Body of pancreas (tissue), 4 donors: ENCODE measurements around the gene USP5.

Experiments used
- POLR2A ChIP-seq, 3 donors: fragments of 450-650 bp; IDR thresholded peaks; one replicate each; pipeline ENCODE4 v1.6.1; 2016; ENCODE audit warnings: antibody characterized with exemption in 3 of 3, mild to moderate bottlenecking in 2 of 3
- TF ChIP-seq, protein P1 (sequence below), 7 experiments: fragments of 450-650 bp in 4 of 7; fragments of 200-600 bp in 3 of 7; sonication (generic) in 3 of 7; IDR thresholded peaks; one replicate each; pipeline ENCODE4 v1.5.1; 2016 to 2019; ENCODE audit warnings: antibody characterized with exemption in 7 of 7

DNA sequence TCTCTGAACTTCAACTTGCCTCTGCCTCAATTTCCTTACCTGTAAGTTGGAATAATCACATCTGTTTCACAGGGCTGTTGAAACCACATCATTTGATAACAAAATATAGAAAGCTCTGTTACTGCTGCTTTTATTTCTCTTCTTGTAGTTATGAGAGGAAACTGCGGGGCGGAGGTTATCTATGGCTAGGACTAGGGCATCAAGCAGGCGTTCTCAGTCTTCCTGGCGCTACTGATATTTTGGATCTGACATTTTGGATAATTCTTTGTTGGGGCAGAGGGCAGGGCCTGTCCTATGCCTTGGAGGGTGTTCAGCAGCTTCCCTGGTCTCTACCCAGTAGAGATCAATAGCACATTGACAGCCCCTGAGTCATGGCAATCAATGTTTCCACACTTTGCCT is 19.8 kb upstream of the USP5 start:
- no peak for TF ChIP-seq POLR2A (IDR thresholded peaks at IDR 0.05)
- TF ChIP-seq, protein P1, sequence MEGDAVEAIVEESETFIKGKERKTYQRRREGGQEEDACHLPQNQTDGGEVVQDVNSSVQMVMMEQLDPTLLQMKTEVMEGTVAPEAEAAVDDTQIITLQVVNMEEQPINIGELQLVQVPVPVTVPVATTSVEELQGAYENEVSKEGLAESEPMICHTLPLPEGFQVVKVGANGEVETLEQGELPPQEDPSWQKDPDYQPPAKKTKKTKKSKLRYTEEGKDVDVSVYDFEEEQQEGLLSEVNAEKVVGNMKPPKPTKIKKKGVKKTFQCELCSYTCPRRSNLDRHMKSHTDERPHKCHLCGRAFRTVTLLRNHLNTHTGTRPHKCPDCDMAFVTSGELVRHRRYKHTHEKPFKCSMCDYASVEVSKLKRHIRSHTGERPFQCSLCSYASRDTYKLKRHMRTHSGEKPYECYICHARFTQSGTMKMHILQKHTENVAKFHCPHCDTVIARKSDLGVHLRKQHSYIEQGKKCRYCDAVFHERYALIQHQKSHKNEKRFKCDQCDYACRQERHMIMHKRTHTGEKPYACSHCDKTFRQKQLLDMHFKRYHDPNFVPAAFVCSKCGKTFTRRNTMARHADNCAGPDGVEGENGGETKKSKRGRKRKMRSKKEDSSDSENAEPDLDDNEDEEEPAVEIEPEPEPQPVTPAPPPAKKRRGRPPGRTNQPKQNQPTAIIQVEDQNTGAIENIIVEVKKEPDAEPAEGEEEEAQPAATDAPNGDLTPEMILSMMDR (IDR thresholded peaks at IDR 0.05) = no peak
